ENCODE measurements around the gene SHROOM3.

Gene SHROOM3

DNA sequence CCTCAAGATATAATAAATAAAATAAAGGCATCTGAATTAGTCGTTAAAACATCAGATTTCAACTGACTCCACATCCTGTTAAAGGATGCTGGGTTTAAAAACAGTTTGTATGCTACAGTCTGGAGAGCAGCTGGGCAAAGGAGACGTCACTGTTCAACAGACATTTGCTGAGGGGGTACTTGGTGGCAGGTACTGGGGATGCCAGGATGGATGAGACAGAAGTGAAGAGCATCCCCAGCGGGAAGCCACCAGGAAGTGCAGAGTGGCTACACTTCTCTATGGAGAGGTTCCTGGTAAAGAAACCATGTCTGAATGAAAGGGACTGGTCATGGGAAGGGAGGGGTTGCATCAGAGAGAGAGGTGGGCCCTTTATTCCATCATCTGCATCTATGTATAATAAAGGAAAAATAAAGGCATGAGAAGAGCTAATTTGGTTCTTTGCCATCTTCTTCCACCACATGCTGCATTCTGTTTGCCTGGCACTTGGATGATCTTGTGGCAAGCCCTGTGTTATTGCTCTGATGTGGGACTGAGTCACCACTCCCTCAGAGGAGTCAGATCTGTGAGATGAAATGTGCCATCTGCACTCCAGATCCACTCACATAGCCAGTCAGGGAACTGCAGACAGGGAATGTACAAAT, 318.0 kb downstream of the SHROOM3 start:
- TF ChIP-seq GATA2 (IDR thresholded peaks at IDR 0.05; ENCODE audit: low read depth, low read length) = peak; percentile 19; the same call in 1 of the 2 replicates
- no peak for TF ChIP-seq GATA3 (IDR thresholded peaks at IDR 0.05; ENCODE audit: low read depth, low read length)

DNA sequence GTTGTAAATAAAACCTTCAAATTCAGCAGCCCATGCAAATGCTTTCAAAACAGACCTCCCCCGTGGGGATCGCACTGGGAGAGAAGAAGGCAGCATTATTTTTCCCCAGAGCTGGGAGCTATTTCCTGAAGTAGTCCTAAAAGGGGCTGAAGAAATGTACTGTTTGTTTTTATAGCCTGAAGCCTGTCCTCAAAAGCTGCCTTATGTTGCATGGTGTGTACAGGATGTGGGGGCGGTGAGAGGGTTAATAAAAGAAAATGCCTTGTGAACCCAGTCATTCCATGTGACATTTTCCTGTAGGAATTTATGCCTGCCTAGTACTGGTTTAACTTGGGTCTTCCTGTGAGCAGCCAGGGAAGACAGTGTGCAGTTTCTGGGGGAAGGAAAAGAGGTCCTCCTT, 318.8 kb downstream of the SHROOM3 start:
- no peak for TF ChIP-seq GATA3 (IDR thresholded peaks at IDR 0.05; ENCODE audit: low read depth, low read length)
- no peak for TF ChIP-seq GATA2 (IDR thresholded peaks at IDR 0.05; ENCODE audit: low read depth, low read length)

DNA sequence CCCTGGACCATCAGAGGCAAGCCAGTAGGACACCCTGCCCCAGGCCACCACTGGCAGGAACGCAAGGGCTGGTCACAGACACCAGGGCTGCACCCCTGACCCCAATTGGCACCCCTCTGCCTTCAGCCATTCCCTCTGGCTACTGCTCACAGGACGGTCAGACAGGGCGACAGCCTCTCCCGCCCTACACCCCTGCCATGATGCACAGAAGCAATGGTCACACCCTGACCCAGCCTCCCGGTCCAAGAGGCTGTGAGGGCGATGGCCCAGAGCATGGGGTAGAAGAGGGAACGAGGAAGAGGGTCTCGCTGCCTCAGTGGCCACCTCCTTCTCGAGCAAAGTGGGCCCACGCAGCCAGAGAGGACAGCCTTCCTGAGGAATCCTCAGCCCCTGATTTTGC, 319.4 kb downstream of the SHROOM3 start:
- no peak for TF ChIP-seq GATA2 (IDR thresholded peaks at IDR 0.05; ENCODE audit: low read depth, low read length)
- no peak for TF ChIP-seq GATA3 (IDR thresholded peaks at IDR 0.05; ENCODE audit: low read depth, low read length)

DNA sequence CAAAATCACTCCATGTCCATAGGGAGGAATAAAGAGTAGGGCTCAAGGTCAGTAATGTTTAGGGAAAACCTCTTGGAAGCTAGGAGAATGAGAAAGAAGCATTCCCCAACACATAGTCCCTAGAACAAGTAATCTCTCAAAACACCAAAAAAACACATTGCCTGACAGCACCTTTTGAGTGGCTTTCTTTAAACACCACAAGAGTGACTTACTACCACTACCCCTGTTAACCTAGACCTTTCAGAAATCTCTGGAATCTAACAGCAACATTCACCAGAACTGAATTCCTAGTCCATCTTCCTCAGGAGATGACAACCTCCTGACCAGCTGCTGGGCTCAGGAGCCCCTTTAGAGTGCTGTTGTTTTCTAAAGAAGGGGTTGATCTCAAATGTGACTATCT, 320.7 kb downstream of the SHROOM3 start:
- TF ChIP-seq GATA2 (IDR thresholded peaks at IDR 0.05; ENCODE audit: low read depth, low read length) (no peak), GATA3 (IDR thresholded peaks at IDR 0.05; ENCODE audit: low read depth, low read length) (no peak)

DNA sequence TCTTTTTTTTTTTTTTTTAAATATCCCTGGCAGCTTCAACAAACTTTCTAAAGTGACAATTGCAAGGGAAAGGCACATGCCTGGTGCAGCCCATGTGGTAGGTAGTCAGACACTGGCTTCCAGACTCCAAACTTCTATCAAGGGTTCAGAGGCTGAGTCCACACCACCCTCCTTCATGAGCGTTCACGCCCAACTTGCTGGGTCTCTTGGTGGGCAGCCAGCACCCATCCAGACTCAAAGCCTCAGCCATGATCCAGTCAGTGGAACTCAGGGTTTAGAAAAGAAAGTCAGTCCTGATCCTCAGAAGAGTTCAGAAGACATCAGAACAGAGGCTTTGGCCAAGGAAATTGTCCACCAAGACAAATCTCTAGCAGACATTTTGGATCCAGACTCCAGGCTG, 321.4 kb downstream of the SHROOM3 start:
- no peak for TF ChIP-seq GATA3 (IDR thresholded peaks at IDR 0.05; ENCODE audit: low read depth, low read length)
- TF ChIP-seq GATA2 (IDR thresholded peaks at IDR 0.05; ENCODE audit: low read depth, low read length) = no peak

DNA sequence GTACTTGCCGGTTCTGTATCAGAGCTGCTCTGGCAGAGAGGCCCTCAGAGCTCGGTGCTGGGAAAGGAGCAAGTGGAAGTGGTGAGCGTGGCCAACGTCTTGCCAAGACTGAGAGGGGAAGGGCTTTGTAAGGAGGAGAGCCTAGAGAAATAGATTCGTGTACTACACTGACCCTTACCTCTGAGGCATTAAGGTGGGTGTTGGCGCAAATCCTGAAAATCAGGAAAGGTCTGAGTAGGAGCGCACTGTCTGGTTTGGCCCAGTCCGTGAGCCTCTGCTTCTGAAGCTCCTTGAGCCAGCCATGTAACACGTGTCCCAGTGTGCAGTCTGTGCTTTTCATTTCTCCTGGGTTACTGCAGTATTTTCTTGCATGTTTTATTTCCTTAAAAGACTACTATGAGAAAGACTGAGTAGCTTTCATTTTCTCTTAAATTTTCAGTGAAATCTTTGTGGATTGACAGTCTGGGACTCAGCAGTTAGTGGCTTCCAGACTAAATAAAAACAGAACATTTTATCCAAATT, 322.4 kb downstream of the SHROOM3 start:
- TF ChIP-seq GATA2 (IDR thresholded peaks at IDR 0.05; ENCODE audit: low read depth, low read length) (no peak), GATA3 (IDR thresholded peaks at IDR 0.05; ENCODE audit: low read depth, low read length) (no peak)

DNA sequence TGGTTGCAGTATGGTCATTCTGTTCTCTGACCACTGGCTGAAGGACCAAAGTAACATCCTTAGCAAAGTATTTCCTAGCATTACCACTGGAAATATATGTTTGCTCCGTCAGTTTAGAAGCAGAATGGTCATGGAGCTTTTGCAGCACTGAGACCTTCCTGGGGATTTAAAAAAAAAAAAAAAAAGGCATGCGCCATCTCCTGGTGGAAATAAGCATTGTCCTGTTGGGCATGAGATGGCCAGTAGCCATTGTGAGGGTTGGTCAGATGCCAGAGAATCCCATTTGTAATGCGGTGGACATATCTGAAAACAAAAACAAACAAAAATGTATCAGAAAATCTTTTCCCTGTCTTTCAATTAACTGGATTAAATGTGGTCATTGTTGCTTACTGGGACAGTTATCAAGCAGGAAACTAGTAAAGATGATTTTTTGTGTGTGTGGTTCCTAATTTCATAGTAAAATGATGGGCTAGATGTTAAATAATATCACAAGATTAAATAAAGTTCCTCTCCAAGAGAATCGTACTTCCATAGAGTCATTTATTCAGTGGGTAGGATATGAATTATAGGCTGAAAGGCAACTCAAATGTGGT, 323.4 kb downstream of the SHROOM3 start:
- TF ChIP-seq GATA3 (IDR thresholded peaks at IDR 0.05; ENCODE audit: low read depth, low read length) (no peak), GATA2 (IDR thresholded peaks at IDR 0.05; ENCODE audit: low read depth, low read length) (no peak)

DNA sequence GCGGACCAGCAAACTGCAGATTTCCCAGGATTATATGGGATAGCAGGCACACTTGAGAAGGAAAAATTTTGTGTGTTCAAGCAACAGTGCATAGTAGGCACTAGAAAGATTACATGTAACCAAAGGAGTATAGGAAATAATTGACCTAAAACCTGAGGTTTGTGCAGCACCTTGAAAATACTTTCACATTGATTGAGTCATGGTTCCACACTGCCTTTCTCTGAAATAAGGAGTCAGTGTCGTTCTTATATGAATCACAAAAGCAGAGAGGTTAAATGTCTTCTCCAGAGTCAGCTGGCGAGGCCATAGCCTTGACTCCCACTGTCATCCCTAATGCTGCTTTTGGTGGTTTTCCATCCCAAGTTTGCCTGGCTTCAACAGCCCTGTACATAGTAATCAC, 324.0 kb downstream of the SHROOM3 start:
- TF ChIP-seq GATA2 (IDR thresholded peaks at IDR 0.05; ENCODE audit: low read depth, low read length) (no peak), GATA3 (IDR thresholded peaks at IDR 0.05; ENCODE audit: low read depth, low read length) (no peak)

DNA sequence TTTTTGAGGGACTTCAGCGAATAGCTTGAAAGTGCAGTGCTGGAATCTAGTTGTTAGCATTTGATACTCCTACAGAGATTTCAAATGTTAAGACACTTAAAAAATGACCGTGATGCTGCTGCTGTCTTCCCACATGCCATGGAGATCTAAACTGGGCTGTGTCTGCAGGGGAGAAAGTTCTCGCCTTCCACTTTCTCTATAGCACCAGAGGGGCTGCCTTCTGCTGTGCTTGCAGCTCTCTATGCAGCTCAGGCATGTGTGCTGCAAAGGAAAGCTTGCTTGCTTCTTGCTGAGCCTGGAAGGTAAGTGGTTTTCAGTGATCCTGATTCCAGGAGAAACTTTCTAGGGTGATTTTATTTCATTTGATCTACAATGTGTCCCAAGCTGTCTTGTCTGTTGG, 325.2 kb downstream of the SHROOM3 start:
- no peak for TF ChIP-seq GATA3 (IDR thresholded peaks at IDR 0.05; ENCODE audit: low read depth, low read length)
- no peak for TF ChIP-seq GATA2 (IDR thresholded peaks at IDR 0.05; ENCODE audit: low read depth, low read length)

DNA sequence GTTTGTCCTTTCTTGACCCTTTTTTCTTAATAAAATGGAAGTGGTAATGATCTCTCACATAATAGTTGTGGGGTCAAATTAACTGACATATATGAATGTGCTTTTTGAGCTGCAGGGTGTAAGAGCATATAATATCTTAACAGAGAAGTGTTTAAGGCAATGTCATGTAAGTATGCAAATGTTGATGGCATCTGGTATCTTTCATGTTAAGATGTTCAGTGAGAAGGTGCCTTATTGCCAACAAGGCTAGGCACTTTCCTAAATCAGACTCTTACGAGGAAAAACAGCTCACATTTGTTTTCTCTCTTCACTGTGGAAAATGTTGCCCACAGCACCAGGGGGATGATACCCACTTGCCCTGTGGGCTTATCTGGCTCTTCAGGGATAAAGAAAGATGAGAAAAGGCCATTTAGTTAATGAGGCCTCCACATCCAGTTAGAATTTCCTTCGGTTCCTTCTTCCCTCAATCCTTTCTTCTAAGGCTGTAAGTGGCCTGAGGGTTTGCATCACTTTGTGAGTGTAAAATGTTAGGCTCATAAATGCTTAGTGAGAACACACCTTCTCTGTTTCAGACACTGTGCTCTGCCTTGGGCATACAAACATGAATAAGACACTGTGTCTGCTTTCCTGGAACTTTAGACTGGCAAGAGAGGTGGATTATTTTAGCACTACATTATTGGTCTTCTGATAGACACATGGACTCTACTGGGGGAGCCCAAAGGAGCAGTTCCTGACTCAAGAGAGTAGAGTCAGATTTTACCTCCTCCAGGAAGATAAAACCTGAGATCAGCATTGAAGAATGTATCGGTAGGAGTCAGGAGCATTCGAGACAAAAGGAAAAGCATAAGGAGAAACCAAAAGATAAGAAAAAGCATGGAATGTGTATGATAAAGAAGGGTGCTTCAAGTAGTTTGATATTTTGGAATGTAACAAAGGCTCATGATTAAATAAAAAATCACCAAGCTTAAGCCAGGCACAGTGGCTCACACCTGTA, 327.4 kb downstream of the SHROOM3 start:
- TF ChIP-seq GATA3 (IDR thresholded peaks at IDR 0.05; ENCODE audit: low read depth, low read length) = no peak
- no peak for TF ChIP-seq GATA2 (IDR thresholded peaks at IDR 0.05; ENCODE audit: low read depth, low read length)

DNA sequence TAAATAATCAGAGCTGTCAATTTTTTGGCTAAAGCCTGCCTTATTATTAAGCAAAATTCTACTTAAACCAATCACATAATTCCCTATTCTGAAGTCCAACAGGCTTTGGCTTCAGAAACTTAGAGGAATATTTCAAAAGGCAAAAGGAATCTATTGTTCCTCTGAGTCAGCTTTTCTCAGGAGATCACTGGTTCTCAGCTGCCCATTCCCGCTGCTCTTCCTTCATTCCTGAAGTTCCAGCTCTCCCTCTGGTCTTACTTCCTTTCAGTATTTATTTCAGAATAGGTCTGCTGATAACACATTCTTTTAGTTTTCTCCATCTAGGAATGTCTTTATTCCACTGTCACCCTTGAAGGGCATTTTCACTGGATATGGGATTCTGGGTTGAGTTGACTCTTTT, 329.2 kb downstream of the SHROOM3 start:
- TF ChIP-seq GATA3 (IDR thresholded peaks at IDR 0.05; ENCODE audit: low read depth, low read length) (no peak), GATA2 (IDR thresholded peaks at IDR 0.05; ENCODE audit: low read depth, low read length) (no peak)

DNA sequence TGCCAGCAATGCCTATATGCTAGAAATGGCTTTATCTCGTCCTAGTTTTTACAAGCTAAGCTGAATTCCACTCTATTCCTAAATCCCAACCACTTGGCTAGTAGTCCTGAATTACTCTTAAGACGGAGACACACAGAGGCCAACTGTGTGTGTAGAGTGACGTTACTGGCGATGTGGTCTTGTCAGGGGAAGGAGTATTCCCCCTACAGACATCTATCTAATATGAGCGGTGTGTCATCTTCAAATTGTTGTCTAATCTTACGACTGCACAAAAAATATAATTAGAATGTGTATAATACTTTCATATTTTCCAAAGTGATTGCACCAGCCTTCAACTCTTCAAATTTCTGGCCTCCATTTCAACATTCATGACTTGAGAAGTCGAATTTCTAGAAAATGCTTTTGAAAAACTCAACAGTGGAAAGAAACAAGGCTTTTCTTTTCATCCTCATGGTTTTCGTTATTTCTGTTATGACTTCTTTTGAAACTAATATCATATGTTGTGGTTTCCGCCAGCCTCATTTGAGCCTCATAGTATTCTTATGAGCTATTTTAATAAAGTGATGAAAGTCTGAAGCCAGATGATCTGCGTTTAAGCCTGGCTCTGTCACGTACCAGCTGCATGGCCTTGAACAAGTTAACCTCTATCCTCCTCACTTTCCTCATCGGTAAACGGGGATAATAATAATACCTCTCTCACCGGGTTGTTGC, 330.6 kb downstream of the SHROOM3 start:
- TF ChIP-seq GATA3 (IDR thresholded peaks at IDR 0.05; ENCODE audit: low read depth, low read length) (no peak), GATA2 (IDR thresholded peaks at IDR 0.05; ENCODE audit: low read depth, low read length) (no peak)

DNA sequence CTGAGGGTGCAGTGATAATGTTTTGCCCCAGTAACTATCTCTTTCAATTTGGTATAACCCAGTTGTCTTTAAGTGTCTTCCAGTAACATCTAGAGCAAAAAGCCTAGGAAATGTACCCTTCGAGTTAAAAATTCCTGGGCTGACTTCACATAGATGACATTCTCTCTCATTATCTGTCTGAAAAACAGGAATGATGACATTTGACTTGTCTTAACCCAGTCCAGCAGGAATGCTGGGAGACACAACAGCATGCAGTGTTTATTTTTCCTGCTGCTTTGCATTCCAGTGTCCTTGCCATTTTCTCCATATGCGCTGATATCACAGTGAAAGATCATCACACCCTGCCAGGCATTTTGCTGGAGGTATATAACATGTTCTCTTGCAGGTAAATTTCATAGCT, 333.0 kb downstream of the SHROOM3 start:
- TF ChIP-seq GATA3 (IDR thresholded peaks at IDR 0.05; ENCODE audit: low read depth, low read length) (no peak), GATA2 (IDR thresholded peaks at IDR 0.05; ENCODE audit: low read depth, low read length) (no peak)

Data from SH-SY5Y (cell line).